HG02973 (cell line): ENCODE measurements around the gene PRKN.

Experiments used
- ATAC-seq: cut with Tn5 transposase; IDR thresholded peaks from one replicate; pipeline ENCODE4 v1.9.1; 2021; ENCODE audit warnings: moderate library complexity; ENCODE audit not compliant: unreplicated experiment

Gene PRKN

GRCh38 chr6:162005372-162005771, 722.2 kb downstream of the PRKN start:
- no peak for ATAC-seq

DNA sequence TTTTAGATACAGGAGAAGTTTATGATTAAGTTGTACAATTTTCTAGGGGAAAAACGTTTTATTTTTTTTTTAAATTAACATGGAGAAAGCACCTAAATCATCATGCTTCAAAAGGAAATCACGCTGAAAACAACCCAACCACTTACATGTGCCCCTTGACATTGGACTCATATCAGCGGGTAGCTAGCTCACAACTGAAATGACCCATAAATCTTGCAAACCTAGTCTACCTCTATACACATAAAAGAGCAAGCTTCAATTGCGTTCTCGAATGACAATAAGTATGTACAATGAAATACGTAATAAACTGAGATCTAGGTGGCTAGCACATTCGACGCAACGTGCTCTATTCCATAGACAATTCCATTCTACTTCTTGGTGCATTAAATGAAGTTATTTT, 730.8 kb downstream of the PRKN start:
- ATAC-seq = no peak

- no peak for ATAC-seq
Observed at GRCh38 chr6:161985876-161986423, 741.6 kb downstream of the PRKN start.

- no peak for ATAC-seq
Observed at GRCh38 chr6:161984713-161985112, 742.9 kb downstream of the PRKN start.

- ATAC-seq = no peak
Observed at GRCh38 chr6:161976553-161976952, 751.0 kb downstream of the PRKN start.

DNA sequence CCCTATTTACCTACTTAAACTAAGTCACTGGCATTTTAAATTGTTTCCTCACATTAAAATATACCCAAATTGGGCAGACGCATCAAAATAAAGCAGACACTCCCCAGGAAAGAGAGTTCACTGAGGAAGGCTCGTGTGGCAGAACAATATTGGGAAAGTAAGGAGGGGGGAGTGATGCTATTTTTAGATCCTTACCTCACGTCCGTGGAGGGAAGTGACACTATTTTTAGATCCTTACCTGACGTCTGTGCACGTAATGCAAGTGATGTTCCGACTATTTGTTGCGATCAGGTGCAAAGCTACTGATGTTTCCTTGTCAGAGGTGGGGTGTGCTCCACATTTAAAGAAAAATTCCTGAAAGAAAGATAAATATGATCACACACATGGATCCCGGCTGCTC, 754.5 kb downstream of the PRKN start:
- no peak for ATAC-seq

- ATAC-seq = no peak
Observed at GRCh38 chr6:161971043-161971442, 756.5 kb downstream of the PRKN start.

DNA sequence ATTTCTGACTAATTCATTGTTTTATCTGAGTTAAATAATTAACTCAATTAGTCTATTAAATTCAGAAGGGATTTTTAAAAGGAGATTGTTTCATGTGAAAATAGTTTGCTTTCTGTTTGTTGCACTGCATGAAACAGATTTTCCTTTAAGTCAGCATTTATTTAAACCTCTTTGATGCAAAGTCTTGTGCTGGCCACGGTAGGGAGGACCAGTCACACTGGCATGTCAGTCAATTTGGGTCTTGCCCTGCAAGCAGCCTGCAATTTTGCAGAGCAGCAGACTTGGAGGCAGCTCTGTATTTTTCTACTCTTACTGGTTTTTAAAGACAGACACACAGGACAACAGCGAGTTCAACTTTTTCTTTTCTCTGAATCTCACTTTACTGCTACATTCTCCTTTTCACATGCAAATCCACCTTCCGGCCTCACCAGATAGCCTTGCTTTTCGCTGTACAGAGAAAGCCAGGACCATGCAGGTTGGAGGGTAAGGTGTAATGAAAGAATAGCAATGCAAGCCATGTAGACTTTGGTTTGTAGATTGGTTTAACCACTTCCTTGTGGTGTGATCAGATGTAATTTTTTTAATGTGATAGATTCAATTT, 763.8 kb downstream of the PRKN start:
- ATAC-seq = no peak

DNA sequence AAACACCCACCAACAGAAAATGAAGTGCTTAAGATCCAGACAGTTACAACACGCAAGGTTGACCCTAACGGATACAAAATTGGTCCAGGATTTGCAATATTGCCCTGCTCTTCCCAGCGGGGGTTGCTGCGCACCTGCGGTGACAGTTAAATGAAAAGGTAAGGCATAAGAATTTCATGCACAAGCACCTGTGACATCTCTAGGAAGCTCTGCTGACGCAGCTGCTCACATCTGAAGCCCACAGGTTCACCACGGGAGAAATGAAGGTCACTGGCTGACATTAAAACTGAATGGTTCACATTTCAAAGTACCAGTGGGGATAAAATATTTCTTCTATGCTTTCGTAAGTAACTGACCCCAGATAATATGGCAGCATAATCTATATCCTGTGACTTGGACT, 764.4 kb downstream of the PRKN start:
- ATAC-seq = no peak

- ATAC-seq = no peak
Observed at GRCh38 chr6:161961796-161962195, 765.8 kb downstream of the PRKN start.

- no peak for ATAC-seq
Observed at GRCh38 chr6:161961046-161961445, 766.5 kb downstream of the PRKN start.

- ATAC-seq = no peak
Observed at GRCh38 chr6:161959072-161959471, 768.5 kb downstream of the PRKN start.

DNA sequence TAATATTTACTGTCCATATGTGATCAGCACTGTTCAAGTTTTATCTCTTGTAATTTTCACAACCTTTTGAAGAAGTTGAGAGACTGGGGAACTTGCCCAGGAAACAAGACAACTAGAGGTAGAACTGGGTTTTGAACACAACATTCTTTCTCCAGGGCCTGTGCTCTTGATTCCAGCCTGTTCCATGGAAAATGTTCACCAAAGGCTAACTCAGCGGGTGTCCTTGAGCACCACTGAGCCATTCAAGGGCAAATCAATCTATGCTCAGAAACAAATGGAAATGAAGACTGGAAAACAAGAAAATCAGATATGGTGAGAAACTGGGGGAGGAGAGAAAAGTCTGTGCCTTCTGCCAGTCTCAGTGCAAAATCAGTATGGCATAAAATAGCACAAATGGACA, 771.5 kb downstream of the PRKN start:
- ATAC-seq = no peak

DNA sequence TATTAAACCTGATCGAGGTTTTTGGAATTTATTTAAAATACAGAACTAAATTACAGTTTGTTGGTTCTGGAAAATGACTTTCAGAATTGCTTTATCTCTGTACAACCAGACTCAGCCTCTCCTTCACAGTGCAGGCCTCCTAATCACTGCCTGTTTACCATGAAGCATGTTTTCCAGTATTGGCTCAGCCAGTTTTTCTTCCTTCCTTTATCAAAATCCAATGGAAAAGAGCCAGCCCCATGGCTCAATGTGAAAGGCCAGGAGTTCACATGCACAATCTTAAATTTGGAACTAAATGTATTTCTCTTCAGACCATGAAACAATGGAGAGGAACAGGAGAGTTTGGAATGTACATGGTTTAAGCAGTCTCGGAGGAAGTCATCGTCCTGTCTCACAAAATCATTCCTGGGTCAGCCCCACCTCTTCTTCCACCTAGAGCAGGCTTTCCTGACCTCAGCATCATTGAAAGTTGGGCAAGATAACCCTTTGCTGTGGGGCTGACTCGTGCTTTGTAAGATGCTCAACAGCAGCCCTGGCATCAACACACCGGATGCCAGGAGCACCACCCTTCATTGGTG, 772.8 kb downstream of the PRKN start:
- ATAC-seq = no peak

- ATAC-seq = no peak
Observed at GRCh38 chr6:161954077-161954476, 773.5 kb downstream of the PRKN start.

- ATAC-seq = no peak
Observed at GRCh38 chr6:161951126-161951525, 776.4 kb downstream of the PRKN start.

GRCh38 chr6:161949531-161949930, 778.0 kb downstream of the PRKN start:
- ATAC-seq = no peak

- no peak for ATAC-seq
Observed at GRCh38 chr6:161948462-161948861, 779.1 kb downstream of the PRKN start.

DNA sequence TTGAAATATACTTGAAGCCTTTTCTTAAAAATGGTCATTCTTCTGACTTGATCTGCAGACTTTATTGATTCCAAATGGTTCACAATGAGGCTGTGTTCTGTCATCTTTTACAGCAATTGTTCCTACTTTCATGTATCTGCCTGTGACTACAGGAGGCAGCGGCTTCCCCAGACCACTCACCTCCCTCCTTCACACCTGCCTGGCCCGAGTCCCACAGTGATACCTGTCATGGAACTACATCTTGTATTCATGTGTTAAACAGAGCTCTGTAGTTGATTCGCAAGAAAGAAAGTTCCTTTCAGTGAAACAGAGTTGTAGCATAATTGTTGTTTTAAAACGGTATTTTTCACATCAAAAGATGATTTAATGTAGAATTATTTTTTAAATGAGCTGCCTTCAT, 780.2 kb downstream of the PRKN start:
- ATAC-seq = no peak

- no peak for ATAC-seq
Observed at GRCh38 chr6:161946461-161946860, 781.1 kb downstream of the PRKN start.

DNA sequence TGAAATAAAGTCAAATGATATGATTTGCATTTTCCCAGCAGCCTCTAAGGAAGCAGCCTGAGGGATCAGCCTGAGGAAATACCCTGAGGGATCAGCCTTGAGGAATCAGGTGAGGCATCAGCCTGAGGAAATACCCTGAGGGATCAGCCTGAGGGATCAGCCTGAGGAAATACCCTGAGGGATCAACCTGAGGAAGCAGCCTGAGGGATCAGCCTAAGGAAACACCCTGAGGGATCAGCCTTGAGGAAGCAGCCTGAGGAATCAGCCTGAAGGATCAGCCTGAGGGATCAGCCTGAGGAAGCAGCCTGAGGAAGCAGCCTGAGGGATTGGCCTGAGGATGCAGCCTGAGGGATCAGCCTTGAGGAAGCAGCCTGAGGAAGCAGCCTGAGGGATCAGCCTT, 784.0 kb downstream of the PRKN start:
- no peak for ATAC-seq

GRCh38 chr6:161941565-161941964, 786.0 kb downstream of the PRKN start:
- ATAC-seq = no peak

- no peak for ATAC-seq
Observed at GRCh38 chr6:161940519-161940918, 787.0 kb downstream of the PRKN start.
